ENCODE measurements around the gene C2orf81.

C2orf81 gene

GRCh38 chr2:74366036-74366435, 55.4 kb downstream of the C2orf81 start:
- FAIRE-seq (no peak), DNase-seq (ENCODE audit: insufficient read length, low spot score) (no peak)

DNA sequence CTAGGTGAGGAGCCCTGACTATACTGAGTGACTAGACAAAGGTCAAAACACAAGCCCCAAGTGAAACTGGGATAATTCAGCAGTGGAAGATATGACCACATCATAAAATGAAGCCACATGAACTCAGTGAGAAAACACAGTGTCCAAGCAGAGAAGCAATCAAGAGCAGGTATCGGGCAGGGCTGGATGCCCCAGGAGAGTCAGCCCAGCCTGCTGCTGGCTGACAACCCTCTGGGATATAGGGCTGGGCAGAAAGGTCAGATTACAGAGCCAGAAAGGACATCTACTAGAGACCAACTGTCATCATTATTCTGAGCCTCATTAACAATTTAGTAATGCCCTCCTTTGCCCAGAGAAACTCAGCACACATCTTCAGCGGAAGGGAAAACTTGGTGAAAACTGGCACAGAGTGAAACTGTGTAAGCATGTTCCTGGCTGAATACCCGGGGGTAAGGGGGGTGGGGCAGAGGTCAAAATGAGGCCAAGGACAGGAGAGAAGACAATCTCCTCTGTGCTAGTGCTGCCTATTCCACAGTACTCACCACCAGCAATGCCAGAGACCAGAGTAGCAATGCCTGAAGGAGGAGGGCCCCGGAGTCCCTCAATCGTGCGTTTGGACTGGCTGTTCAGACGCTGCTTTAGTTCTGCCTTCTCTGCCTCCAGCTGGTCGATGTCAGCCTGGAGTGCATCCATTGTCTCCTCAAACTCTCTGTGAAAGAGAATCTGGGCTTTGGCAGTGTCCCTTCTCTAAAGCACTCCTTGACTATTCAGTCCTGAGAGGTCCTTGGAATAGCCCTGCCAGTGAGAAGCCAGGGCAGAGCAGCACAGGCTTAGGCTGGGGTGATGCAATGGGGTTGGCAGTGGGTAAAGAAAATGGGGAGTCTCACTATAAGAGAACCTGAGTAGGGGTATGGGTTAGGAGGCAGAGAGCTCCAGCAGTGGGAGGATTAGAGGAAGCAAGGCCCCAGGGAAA, 56.6 kb downstream of the C2orf81 start:
- DNase-seq (ENCODE audit: insufficient read length, low spot score): no peak
- FAIRE-seq: no peak
